NCI-H2029 (cell line): ENCODE results near the gene SCNN1A.

Source experiments
- DNase-seq: peaks from one replicate; lab custom pipeline; 2025; lab: John Stamatoyannopoulos, UW

The SCNN1A gene

DNA sequence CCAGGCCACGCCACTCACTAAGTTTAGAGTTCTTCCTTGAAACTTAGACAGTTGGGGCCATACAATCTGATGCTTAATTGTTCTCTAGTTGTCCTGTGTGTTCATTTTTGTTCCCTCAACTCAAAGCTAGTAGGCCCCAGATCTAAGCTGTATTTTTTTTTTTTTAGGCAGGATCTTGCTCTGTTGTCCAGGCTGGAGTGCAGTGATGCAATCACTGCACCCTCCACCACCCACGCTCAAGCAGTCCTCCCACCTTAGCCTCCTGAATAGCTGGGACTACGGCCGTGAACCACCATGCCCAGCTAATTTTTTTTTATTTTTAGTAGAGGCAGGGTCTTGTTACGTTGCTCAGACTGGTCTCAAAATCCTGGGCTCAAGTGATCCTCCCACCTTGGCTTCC is 41.0 kb downstream of the SCNN1A start:
- no peak for DNase-seq

DNA sequence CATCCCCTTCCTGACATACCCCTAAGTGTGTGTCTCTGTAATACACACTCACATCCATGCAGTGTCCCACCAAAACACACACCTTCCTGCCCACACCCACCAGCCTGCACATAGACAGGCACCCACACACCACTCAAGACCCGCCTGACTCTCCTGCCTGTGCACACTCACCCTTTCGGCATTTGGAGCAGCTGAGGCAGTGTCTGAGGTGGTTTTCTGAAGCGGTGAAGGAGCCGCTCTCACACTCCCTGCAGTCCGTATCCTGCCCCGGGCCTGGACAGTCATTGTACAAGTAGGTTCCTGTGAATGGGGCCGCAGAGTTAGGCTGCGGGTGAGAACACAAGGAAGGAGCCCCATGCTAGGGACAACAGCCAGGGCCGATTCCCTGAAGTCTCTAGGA is 41.8 kb downstream of the SCNN1A start:
- DNase-seq = no peak

DNA sequence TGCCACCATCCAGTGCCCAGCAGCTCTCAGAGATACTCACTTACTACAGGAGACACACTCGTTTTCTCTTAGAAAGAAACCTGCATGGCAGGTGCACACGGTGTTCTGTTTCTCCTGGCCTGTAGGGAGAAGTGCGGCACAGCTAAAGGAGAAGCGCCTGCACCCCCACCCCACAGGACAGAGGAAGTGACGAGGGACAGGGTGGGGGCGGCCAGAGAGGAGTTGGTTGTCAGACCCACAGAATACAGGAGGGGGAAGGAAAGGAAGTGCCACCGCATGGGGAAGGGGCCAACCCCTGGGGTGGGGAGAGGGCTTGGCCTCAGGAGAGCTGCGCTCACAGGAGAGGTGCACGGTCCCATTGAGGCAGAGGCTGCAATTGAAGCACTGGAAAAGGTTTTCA is 42.3 kb downstream of the SCNN1A start:
- DNase-seq = no peak

DNA sequence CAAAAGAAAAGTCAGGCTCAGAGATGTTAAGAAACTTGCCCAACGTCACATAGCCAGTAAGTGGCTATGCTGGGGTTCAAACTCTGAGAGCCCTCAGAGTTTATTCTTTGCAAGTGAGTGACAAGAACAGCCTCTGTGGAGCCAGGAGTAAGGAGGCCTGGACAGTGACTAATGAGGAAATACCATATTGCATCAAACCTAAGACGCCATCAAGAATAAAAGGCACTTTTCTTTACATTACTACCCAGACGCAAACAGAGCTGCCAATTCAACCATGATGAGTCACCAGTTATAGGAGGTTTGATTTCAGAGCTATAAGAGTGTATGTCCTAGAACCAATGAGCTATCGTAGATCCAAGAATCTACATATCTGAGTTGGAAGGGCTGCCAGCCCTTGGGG is 42.9 kb downstream of the SCNN1A start:
- no peak for DNase-seq

DNA sequence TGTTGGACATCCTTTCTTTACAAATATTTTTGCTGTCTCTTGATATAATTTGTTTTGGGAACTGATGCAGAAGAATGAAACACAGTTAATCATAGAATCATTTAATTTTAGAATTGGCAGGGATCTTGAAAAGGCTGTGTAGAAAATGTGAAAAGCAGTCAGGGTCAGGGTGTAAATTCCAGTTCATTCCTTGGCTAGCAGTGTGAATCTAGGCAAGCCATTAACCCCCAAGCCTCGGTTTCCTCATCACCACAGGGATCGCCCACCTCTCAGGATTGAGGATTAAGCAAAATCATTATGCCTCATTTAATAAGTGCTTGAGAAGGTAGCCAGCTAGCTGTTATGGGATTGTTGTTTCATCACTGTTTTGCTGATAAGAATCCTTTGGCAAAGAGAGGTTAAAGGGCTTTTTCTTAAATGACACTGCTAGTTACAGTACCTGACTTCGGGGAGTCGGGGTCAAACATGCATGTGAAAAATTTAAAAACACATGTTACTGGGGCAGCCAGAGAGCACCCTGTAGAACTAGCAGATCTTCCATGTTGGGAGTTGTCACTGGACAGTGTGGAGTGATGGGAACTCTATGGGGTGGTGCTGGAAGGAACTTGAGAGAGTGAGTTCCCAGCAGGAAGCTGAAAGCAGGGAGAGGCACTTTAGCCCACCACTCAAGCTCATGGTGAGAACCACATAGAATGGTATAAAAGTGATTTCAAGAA is 44.2 kb downstream of the SCNN1A start:
- DNase-seq = no peak

DNA sequence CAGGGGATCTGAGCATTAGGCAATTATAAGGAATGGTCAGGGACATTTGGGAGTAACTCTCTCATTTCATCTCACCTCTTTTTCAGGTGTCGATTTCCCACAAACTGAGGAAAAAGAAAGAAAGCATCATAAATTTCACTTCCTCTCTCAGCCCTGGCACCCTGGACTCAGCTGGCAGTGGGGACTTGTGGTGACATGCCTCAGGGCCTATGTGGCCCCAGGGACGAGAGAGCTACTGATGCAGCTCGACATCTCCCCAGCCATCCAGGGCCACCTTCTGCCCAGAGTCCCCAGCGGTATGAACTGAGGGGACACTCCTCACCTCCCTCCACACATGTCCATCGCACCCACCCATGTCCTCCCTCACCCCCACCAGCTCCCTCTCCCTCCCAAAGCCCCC is 45.2 kb downstream of the SCNN1A start:
- no peak for DNase-seq

DNA sequence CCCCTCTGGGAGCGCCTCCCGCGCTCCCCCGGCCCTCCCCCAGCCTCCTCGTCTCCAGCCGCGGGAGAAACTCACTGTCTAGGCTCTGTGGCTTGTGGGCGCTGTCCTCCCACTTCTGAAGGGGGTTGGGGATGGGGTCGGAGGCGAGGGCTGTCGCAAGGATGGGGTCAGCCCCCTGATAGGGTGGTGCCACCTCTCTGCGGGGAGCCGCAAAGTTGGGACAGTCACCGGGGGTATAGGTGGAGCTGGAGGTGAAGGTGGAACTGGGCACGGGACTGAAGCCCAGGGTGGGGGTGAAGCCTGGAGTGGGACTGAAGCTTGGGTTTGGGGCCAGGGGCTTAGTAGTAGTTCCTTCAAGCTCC is 45.7 kb downstream of the SCNN1A start:
- DNase-seq = no peak

DNA sequence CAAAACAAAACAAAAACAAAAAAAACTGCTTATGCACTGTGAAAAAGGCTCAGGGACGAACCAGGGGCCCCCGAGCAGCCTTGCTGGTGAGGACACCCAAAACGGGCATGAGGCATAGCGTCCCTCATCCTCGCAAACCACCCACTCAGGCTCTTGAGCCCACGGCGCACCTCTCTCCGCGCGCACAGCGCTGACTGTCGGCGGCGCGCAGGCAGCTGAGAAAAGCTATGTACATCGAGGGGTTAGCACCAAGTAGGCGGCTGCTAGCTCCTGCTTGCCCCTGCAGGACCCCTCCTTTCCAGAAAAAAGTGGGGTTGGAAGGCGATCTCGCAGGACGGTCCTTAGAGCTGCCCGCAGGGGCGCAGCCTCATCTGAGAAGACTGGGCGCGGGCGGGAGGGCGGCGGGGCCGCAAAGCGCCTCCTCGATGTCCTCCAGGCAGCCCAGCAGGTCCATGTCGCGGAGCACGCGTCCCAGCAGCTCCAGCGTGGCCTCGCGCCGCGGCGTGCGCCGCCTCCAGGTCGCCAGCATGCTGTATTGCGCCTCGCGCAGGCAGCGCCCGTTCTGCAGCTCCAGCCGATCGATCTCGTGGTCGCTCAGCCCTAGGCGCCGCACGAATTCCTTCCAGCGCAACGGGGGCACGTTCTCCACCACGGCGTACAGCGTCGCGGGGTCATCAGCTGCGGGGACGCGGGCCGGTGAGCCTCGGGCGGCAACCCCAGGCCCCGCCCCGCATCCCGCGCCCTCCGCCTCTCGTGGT is 46.2 kb downstream of the SCNN1A start:
- DNase-seq = no peak

DNA sequence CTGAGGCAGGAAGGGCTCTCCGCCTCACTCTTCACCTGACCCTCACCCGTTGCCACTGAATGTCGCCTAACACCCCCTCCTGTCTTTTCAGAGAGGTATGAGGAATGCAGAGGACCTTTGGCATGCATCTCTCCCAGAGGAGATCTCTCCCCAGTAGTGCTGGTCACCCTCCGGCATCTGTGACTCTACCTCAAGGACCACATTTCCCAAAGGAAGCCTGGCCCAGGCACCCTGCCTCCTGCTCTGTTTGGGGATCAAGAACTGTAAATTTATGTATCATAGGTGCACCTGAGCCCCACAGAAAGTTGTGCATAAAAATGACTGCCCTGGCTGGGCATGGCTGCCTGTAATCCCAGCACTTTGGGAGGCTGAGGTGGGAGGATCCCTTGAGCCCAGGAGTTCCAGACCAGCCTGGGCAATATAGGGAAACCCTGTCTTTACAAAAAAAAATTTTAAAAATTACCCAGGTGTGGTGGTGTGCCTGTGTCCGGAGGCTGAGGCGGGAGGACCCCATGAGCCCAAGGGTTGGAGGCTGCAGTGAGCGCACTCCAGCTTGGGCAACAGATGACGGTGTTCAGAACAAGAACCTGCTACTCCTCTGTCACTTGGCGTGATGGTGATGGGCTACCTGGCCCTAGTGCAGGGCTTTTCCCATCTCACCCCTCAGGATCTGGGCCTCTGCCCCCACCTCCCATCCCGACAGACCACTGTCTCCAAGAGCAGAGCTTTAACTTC is 47.2 kb downstream of the SCNN1A start:
- DNase-seq = no peak

DNA sequence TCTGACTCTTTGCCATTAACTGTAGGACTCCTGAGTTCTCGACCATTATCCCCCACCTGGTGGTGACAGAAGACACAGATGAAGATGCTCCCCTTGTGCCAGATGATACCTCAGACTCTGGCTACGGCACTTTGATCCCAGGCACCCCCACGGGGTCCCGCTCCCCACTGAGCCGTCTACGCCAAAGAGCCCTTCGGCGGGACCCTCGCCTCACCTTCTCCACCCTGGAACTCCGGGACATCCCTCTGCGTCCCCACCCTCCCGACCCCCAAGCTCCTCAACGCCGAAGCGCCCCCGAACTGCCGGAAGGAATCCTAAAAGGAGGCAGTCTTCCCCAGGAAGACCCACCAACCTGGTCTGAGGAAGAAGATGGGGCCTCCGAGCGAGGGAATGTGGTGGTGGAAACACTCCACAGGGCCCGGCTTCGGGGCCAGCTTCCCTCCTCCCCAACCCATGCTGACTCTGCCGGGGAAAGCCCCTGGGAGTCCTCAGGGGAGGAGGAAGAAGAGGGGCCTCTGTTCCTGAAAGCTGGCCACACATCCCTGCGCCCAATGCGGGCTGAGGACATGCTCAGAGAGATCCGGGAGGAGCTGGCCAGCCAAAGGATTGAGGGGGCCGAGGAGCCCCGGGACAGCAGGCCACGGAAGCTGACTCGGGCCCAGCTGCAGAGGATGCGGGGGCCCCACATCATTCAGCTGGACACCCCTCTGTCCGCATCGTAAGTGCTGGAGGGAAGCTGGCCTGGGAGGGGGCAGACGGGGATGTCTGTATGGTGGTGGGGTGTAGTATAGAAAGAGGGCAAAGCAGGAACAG is 47.9 kb downstream of the SCNN1A start:
- no peak for DNase-seq

DNA sequence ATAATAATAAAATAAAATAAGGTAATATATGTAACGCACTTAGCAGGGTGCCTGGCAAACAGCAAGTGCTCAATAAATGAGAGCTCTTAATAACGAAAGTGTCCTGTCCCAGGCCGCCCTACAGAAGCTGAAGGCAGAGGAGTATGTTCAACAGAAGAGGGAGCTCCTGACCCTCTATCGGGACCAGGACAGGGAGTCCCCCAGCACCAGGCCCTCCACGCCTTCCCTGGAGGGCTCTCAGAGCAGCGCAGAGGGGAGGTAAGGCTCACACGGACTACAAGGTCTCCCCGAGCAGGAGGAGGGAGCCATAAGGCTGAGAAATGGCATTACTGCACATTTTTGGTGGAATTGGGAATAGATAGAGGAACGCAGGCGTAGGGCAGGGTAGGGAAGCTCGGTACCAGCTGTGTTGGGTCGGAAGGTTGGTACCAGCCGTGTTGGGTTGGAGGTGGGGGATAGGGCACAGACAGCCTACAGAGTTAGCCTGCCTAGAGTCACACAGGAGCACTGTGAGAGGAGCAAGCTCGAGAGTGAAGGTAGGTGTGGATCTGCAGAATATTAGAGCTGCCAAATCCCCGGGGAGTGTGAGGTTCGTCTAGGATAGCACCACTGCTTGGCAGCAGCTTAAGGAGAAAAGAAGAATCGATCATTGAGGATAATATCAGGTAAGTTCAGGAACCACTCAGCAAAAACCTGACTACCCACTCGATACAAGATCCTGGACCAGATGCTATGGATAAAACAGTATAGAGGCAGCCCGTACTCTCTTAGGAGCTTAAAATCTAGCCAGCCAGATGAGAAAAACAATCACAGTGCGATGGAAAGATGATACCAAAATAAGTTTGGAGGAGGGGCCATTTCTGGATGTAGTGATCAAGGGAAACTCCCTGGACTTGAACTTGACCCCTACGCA is 48.8 kb downstream of the SCNN1A start:
- DNase-seq = no peak

DNA sequence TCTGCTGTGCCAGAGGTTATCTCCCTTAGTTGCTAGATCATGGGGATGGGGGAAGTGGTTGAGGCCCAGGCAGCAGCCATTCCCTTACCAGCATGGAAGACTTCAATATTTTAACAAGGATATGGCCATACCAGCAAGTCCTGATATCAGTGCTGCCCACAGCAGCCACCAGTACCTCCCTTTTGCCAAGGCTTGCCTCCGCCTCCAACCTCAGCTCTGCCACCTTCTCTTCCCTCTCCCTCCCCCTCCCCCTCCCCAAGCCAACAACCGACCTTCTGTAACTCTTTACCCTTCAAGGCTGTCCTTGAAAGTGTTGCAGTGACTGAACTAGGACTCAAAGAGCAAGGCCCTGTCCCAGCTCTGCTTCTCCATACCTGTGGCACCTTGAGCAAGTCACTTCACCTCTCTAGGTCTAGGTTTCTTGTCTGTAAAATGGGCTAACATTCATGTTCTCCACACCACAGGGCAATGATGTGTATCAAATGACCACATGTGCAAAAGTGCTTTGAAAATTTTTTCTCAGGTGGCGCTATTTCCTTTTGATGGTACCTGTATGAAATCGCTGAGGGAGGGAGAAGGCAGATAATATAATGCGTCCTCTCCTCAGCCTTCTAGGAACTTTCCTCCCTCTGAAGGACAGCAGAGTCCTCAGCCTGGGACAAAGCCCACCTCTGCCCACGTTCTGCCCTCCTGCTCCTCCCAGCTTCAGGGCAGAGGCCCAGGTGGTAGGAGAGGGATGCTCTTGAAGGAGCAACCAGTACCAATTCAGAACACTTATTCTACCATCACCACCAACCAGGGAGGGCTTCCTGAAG is 50.2 kb downstream of the SCNN1A start:
- no peak for DNase-seq

DNA sequence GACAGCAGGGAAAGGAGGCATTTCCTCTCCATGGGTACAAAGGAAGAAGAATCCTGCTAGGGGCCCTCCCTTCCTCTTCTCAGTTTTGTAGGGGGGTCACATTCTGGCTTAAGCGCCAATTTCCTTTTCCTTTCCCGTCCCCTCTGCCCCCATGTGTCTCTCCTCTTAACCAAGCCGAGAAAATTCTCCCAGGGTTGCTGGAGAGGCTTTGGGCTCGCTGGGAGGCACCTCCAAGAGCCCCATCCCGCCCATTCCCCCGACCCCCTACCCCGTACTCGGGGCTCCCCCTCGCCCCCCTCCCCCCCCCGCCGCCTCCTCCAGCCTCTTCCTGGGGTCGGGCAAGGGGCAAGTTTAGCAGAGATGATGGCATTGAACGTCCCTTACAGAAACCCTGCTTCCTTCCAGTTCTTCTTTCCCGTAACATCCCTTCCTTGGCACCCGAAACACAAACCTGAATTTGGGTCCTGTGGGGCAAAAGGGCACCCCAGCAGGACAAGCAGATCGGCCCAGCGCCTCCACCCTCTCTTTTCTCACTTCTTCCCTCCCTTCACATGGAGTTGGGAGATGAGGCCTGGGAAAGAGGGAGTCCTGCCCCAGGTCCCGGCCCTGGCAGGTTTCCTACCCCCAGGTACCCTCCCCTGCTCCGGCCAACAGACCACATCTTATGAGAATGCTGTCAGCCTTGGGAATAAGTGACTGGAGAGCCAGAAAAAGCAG is 51.2 kb downstream of the SCNN1A start:
- no peak for DNase-seq

DNA sequence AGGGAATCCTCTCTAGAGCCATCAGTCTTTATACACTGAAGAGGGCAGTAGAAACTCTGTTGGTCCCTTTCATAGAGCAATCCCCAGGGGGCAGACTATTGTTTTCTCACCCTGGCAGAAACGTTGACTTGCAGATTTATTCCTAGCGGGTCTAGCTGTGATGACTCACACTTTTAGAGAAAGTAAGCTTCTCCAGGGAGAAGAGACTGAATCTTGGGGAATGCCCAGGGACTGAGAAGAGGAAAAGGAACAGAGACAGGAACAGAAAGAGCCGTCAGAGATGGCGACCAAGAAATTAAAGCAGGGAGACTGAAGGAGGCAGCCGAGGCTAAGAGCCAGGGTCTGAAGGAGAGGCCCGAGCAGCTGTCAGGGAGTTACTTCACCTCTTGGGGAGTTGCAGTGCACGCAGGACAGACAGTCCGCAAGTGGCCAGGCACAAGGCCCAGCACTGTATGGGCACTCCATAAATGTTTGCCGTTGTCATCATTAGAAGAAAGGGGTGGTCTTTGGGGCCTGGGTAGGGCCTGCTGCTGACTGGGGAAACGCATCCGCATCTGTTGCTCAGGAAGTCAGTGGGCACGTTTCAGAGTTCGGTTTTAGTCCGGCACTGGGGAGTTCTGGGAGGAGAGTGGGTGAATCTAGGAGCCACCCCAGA is 51.9 kb downstream of the SCNN1A start:
- DNase-seq = no peak

DNA sequence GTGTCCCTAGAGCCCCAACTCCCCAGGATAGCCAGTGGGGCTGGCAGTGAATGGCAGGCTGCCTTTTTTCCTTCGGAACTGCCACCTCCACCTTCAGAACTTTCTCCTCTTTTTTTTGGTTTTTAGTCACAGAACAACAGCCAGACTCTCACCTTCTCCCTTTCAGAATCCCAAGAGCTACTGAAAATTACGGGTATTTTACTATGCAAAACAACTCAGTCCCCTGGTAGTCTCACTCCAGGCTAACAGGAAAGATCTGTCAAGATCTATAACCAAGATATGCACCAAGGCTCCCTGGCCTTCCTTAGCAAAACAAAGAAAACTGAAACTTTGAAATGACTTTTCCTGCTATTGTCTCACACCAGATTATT is 52.4 kb downstream of the SCNN1A start:
- no peak for DNase-seq

DNA sequence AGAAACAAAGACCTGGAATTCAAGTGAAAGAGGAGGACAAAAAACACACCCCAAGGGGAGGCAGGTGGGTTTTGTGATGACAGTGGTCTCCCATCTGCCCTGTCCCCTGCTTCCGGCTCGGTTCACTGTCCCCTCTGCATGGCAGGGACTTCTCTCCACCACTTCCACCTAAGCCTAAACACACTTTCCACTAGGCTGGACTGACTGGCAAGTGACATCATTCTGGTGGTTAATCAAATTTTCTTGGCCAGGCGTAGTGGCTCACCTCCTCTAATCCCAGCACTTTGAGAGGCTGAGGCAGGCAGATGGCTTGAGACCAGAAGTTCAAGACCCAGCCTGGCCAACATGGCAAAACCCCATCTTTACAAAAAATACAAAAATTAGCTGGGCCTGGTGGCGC is 53.0 kb downstream of the SCNN1A start:
- no peak for DNase-seq

DNA sequence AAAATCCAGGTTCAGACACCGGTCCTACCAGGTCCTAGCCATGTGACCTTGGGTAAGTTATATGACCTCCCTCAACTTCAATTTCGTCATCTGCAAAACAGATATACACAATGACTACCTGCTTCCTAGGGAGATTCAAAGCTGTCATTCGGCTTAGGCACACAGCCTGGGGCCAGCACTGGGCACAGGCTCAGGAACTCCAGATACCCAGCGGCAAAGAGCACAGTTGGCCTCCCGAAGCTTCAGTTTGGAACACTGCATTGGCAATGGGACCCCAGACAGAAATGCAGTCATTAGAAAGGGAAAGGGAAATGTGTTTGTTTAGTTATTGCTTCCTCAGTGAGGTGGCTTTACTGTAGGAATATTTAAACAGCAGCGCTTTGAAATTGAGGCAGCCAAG is 53.5 kb downstream of the SCNN1A start:
- no peak for DNase-seq

DNA sequence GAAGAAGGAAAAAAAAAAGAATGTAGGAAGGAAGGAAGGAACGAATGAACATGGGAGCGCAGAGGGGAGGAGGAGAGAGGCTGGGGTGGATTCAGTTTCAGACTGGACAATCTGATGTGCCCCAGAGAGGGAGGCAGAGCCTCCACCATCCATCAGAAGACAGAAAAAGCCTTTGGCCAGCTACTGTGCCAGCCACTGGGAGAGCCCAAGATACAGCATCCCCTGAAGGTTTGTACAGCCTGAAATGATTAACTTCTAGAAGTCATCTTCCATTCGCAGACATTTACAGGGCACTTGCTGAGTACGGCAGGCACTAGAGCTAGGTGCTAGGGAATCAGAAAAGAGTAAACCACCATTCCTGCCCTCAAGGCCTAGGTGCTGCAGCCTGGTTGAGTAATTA is 55.9 kb downstream of the SCNN1A start:
- DNase-seq = no peak

DNA sequence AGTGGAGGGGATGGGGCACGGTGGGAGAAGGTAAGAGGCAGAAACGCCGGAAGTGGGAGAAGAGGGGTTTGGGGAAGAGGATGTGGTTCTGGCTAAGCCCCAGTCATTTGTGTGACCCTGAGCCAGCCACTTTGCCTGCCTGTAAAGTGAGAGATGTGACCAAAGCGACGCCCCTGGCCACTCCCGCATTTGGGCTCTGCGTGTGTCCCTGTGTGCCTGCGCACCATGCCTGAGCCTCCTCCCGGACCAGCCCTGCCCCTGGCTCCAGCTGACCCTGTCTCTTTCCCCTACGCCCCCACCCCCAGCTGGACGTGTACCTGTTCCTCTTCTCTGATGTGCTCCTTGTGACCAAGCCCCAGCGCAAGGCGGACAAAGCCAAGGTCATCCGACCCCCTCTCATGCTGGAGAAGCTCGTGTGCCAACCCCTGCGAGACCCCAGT is 56.9 kb downstream of the SCNN1A start:
- DNase-seq = no peak
